Gastroesophageal sphincter (tissue), 4 donors: ENCODE measurements around the gene SLC30A5. TPM values are rescaled to one million over a fixed set of nuclear protein-coding genes. Genes with fewer than 3 reads are reported as not detected.

Experiments used
- ATAC-seq: fragments of 150-250 bp; one replicate; pipeline ENCODE4 v1.9.1; 2016; ENCODE audit warnings: mild to moderate bottlenecking, moderate library complexity
- H3K27ac ChIP-seq, 4 donors: fragments of 200-600 bp; sonication (generic) in 3 of 4; 1 replicate in 3 of 4; 2 replicates in 1 of 4; pipeline ENCODE4 v1.5.1; 2016 to 2019
- H3K27me3 ChIP-seq: fragments of 200-600 bp; sonication (generic); one replicate; pipeline ENCODE4 v1.5.1; 2019
- H3K36me3 ChIP-seq, 2 donors: fragments of 200-600 bp; sonication (generic); one replicate each; pipeline ENCODE4 v1.5.1; 2019; ENCODE audit warnings: control low read depth in 1 of 2
- H3K4me1 ChIP-seq, 3 donors: fragments of 200-600 bp; sonication (generic); 1 replicate in 2 of 3; 2 replicates in 1 of 3; pipeline ENCODE4 v1.5.1; 2016 to 2019; ENCODE audit warnings: control low read depth in 2 of 3
- H3K4me3 ChIP-seq, 2 donors: fragments of 200-600 bp; sonication (generic); one replicate each; pipeline ENCODE4 v1.5.1; 2019; ENCODE audit warnings: mild to moderate bottlenecking in 1 of 2, moderate library complexity in 1 of 2
- H3K9me3 ChIP-seq, 3 donors: fragments of 200-600 bp; sonication (generic); one replicate each; pipeline ENCODE4 v1.5.1; 2017 to 2019; ENCODE audit warnings: control low read depth in 2 of 3
- CTCF ChIP-seq, 4 experiments: fragments of 200-600 bp in 2 of 4; fragments of 450-650 bp in 2 of 4; sonication (generic) in 1 of 4; IDR thresholded peaks; one replicate each; pipeline ENCODE4 v1.5.1; 2017 to 2019; ENCODE audit warnings: antibody characterized with exemption in 4 of 4, mild to moderate bottlenecking in 2 of 4, moderate library complexity in 2 of 4
- EP300 ChIP-seq: sonication (generic); formaldehyde crosslinking; IDR thresholded peaks from one replicate; pipeline ENCODE4 v1.6.1; 2017; ENCODE audit warnings: antibody characterized with exemption, mild to moderate bottlenecking
- POLR2A ChIP-seq, 2 donors: fragments of 450-650 bp; IDR thresholded peaks; one replicate each; pipeline ENCODE4 v1.6.1; 2017; ENCODE audit warnings: antibody characterized with exemption in 2 of 2, mild to moderate bottlenecking in 2 of 2, moderate library complexity in 1 of 2
- POLR2AphosphoS5 ChIP-seq: sonication (generic); formaldehyde crosslinking; IDR thresholded peaks from one replicate; pipeline ENCODE4 v1.6.1; 2017; ENCODE audit warnings: antibody characterized with exemption
- WGBS, 2 donors: methylation state at CpG; one replicate each; pipeline ENCODE4 v1.1.5; 2018; ENCODE audit warnings: low coverage in 1 of 2; 5-methylcytosine and 5-hydroxymethylcytosine counted together
- total RNA-seq, 4 donors: library from RNA; depleted of rRNA; stranded (reverse); fragments of >200 nt; gene quantifications; one replicate each; pipeline ENCODE4 v1.1.0, GENCODE V29; 2016

The SLC30A5 gene
- total RNA-seq, 4 donors from 2014 or later, result 33.7 to 48.1 (median 36.1) TPM

GRCh38 chr5:69166686-69167492 lies 73.1 kb downstream of the SLC30A5 start, which contains the start of gene CCNB1:
TSS of gene CCNB1 (plus strand) at chr5:69167150. CDS start at chr5:69167263, 113 bp downstream.
- H3K4me3 ChIP-seq, result peak within 1 kb of the TSS; percentile 45 to 74
- H3K4me1 ChIP-seq, result peaks cover 0 to 18% (median 5%) of the 10 kb centered on the region in 3 donors
- TF ChIP-seq POLR2AphosphoS5 (no peak), CTCF (IDR thresholded peaks at IDR 0.05) (peak in 1 of 4 experiments; percentile 39)
- no peaks in the 10 kb centered on the region for H3K27me3 ChIP-seq
- peak within 1 kb of the TSS in 3 of 4 donors; percentile 50 to 73 (median 63) for H3K27ac ChIP-seq
- 8 to 23% methylated on average over 3 to 5 of the region's 50 CpGs for WGBS, 2 donors
- H3K36me3 ChIP-seq, result peaks cover 0 to under 1% of the 10 kb centered on the region in 2 donors
- peak; percentile 100 for ATAC-seq
- no peaks in the 10 kb centered on the region for H3K9me3 ChIP-seq

- WGBS, 2 donors, result 0% methylated on average over 8 of the region's 11 CpGs
- Histone ChIP-seq H3K4me1 (peaks cover 0 to 18% (median 5%) of the 10 kb centered on the region in 3 donors), H3K27ac (peak overlapping the region in 3 of 4 donors; percentile 50 to 73 (median 63)), H3K36me3 (peaks cover 0 to 6% of the 10 kb centered on the region in 2 donors), H3K4me3 (peak overlapping the region; percentile 45 to 74), H3K27me3 (no peaks in the 10 kb centered on the region), H3K9me3 (no peaks in the 10 kb centered on the region)
- no peak for TF ChIP-seq POLR2A (IDR thresholded peaks at IDR 0.05)
- no peak for TF ChIP-seq POLR2AphosphoS5
- TF ChIP-seq CTCF (IDR thresholded peaks at IDR 0.05), result no peak
- TF ChIP-seq EP300, result no peak
- no peak for ATAC-seq
These were observed 73.7 kb downstream of the SLC30A5 start for GRCh38 chr5:69167493-69167855.

GRCh38 chr5:69167929-69168328 lies 74.1 kb downstream of the SLC30A5 start:
- no peak overlapping the region for H3K27ac ChIP-seq

GRCh38 chr5:69170495-69170894 lies 76.7 kb downstream of the SLC30A5 start:
- H3K4me3 ChIP-seq, result no peak overlapping the region
- WGBS, 2 donors, result 100% methylated on average over 1 of the region's 1 CpG
- ATAC-seq, result no peak
- H3K27me3 ChIP-seq, result no peaks in the 10 kb centered on the region
- H3K9me3 ChIP-seq, result no peaks in the 10 kb centered on the region
- H3K36me3 ChIP-seq, result peaks cover 0 to 33% of the 10 kb centered on the region in 2 donors
- H3K27ac ChIP-seq, result no peak overlapping the region
- peaks cover 0 to 18% (median 5%) of the 10 kb centered on the region in 3 donors for H3K4me1 ChIP-seq
- TF ChIP-seq CTCF (IDR thresholded peaks at IDR 0.05), result no peak
- TF ChIP-seq EP300, result no peak
- no peak for TF ChIP-seq POLR2A (IDR thresholded peaks at IDR 0.05)
- no peak for TF ChIP-seq POLR2AphosphoS5

More at GRCh38 chr5:69167929-69168328, 74.1 kb downstream of the SLC30A5 start:
- H3K9me3 ChIP-seq, result no peaks in the 10 kb centered on the region
- WGBS, 2 donors, result 37 to 100% methylated on average over 1 to 7 of the region's 8 CpGs
- peaks cover 0 to 9% of the 10 kb centered on the region in 2 donors for H3K36me3 ChIP-seq
- H3K27me3 ChIP-seq, result no peaks in the 10 kb centered on the region
- peak overlapping the region in 1 of 2 donors; percentile 74 for H3K4me3 ChIP-seq
- peaks cover 0 to 18% (median 5%) of the 10 kb centered on the region in 3 donors for H3K4me1 ChIP-seq
- TF ChIP-seq CTCF (IDR thresholded peaks at IDR 0.05) (no peak), POLR2AphosphoS5 (no peak), EP300 (no peak), POLR2A (IDR thresholded peaks at IDR 0.05) (no peak)
- no peak for ATAC-seq

GRCh38 chr5:69170969-69171368 lies 77.2 kb downstream of the SLC30A5 start:
- ATAC-seq, result no peak
- no peak overlapping the region for H3K27ac ChIP-seq
- no peaks in the 10 kb centered on the region for H3K27me3 ChIP-seq
- 98 to 100% methylated on average over 2 to 3 of the region's 3 CpGs for WGBS, 2 donors
- no peaks in the 10 kb centered on the region for H3K9me3 ChIP-seq
- TF ChIP-seq CTCF (IDR thresholded peaks at IDR 0.05), result no peak
- TF ChIP-seq POLR2A (IDR thresholded peaks at IDR 0.05), result no peak
- no peak for TF ChIP-seq EP300
- no peak for TF ChIP-seq POLR2AphosphoS5
- H3K4me1 ChIP-seq, result peaks cover 0 to 18% (median 5%) of the 10 kb centered on the region in 3 donors
- H3K36me3 ChIP-seq, result peaks cover 0 to 38% of the 10 kb centered on the region in 2 donors
- H3K4me3 ChIP-seq, result no peak overlapping the region
